Measurements from ENCODE around the gene PLB1. TPM values are rescaled to one million over a fixed set of nuclear protein-coding genes. Genes with fewer than 3 reads are reported as not detected.

PLB1 gene
- total RNA-seq, 2 experiments from 2014 or later, result 0.74 to 1.1 TPM

DNA sequence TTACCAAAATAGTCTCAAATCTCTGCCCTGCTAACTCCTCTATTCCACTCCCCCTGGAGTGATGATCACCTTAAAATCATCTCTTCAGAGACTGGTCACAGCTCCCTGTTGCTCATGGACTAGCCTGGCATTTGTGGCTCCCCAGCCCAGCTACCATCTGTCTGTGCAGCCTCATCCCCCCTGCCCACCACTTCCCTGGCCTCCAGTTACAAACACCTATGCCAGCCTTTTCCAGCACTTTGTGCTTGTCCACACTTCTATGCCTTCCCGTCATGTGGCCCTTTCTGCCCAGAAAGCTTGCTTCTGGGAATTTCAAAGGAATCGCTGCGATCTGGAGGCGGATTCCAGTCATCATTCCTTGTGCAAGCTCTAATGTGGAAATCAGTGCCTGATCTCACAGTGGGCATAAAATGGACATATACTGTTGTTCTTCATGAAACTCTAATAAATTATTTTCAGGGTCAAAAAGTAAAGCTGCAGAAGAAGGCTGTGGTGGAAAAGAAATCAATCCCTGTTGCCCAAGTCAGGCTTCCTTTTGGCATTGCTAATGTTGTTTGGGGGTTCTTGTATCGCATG is 19.4 kb downstream of the PLB1 start:
- no peak for DNase-seq
- POLR2A ChIA-PET, result no interaction called here
- H3K36me3 Mint-ChIP-seq (ENCODE audit: low read depth), result peaks cover 12% of the 10 kb centered on the region
- peaks cover 2% of the 10 kb centered on the region for H3K4me1 Mint-ChIP-seq
- H3K27me3 Mint-ChIP-seq, result peaks cover 58% of the 10 kb centered on the region
- CTCF ChIA-PET, result interaction anchor here (0.7 kb wide), 1 partner anchor 666 kb away, joined by 3 read pairs; no protein-coding TSS in a partner anchor
- H3K4me3 Mint-ChIP-seq, result no peak overlapping the region
- no peak overlapping the region for H3K27ac Mint-ChIP-seq
- peaks cover 15% of the 10 kb centered on the region for H3K9me3 Mint-ChIP-seq

DNA sequence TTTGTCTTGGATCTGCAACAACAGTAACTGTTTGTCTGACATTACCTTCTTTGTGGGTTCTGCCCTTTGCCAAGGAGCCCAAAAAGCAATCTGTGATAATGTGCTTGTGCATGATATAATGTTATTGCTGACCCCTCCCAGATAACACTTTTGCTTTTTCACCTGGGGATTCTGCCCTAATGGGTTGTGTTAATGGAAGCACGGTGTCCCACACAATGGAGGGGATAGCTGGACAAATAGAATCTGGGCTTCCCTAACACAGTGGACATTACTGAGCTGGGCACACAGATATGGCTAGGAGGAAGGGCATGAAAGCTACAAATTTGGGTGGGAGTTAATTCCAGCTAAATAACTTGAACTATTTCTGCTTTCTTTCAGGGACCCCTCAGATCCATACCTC is 20.6 kb downstream of the PLB1 start:
- H3K36me3 Mint-ChIP-seq (ENCODE audit: low read depth), result peaks cover 11% of the 10 kb centered on the region
- ChIA-PET CTCF (interaction anchor here (1.0 to 1.1 kb wide), 2 partner anchors 21 to 23 kb away, joined by 3 read pairs; no protein-coding TSS in a partner anchor), POLR2A (no interaction called here)
- peaks cover 62% of the 10 kb centered on the region for H3K27me3 Mint-ChIP-seq
- no peak for DNase-seq
- no peak overlapping the region for H3K4me3 Mint-ChIP-seq
- peaks cover 13% of the 10 kb centered on the region for H3K9me3 Mint-ChIP-seq
- H3K4me1 Mint-ChIP-seq, result peaks cover 1% of the 10 kb centered on the region
- H3K27ac Mint-ChIP-seq, result no peak overlapping the region

DNA sequence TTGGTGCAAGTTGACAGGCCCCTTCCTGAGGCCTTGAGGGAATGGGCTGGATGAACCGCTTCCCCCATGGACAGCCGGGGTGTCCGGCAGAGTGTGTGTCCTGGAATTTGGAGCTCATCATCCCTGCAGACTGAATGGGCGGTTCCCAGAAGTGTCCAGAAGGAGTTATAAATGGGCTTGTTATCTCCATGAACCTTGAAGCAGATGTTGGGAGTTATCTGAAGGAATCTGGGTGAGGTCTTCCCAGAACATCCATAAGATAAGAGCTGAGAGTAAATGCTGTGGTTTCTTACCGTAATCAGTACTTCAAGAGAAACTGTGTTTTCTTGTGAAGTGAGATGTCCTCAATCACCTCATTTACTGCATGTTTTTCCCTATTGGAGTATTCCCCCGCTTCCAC is 21.1 kb downstream of the PLB1 start:
- POLR2A ChIA-PET, result no interaction called here
- Mint-ChIP-seq H3K4me1 (no peaks in the 10 kb centered on the region), H3K4me3 (no peak overlapping the region), H3K36me3 (ENCODE audit: low read depth) (peaks cover 9% of the 10 kb centered on the region), H3K9me3 (peaks cover 10% of the 10 kb centered on the region), H3K27ac (no peak overlapping the region), H3K27me3 (peaks cover 64% of the 10 kb centered on the region)
- CTCF ChIA-PET, result interaction anchor here (1.0 to 1.1 kb wide), 2 partner anchors 22 to 23 kb away, joined by 3 read pairs; no protein-coding TSS in a partner anchor
- DNase-seq, result no peak

DNA sequence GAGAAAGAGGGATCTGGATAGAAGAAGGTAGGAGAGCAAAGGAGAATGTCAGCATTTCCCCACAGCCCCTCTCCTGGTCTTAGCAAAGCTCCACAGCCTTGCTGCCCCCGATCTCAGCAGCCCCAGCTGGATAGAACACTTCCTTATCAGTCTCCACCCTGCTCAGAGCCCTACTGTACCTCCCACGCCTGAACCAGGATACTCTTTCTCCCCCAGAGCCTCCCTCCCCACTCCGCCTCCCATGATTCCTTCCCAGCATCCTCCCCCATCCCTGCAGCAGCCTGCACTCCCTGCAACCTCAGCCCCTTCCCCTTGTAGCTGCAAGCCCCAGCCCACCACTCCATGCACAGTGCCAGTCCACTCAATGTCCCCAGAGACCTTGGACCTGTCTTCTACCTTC is 25.8 kb downstream of the PLB1 start:
- H3K36me3 Mint-ChIP-seq (ENCODE audit: low read depth), result no peaks in the 10 kb centered on the region
- H3K4me1 Mint-ChIP-seq, result no peaks in the 10 kb centered on the region
- no peak for DNase-seq
- POLR2A ChIA-PET, result no interaction called here
- H3K9me3 Mint-ChIP-seq, result no peaks in the 10 kb centered on the region
- H3K27ac Mint-ChIP-seq, result no peak overlapping the region
- no peak overlapping the region for H3K4me3 Mint-ChIP-seq
- CTCF ChIA-PET, result no interaction called here
- peaks cover 60% of the 10 kb centered on the region for H3K27me3 Mint-ChIP-seq

DNA sequence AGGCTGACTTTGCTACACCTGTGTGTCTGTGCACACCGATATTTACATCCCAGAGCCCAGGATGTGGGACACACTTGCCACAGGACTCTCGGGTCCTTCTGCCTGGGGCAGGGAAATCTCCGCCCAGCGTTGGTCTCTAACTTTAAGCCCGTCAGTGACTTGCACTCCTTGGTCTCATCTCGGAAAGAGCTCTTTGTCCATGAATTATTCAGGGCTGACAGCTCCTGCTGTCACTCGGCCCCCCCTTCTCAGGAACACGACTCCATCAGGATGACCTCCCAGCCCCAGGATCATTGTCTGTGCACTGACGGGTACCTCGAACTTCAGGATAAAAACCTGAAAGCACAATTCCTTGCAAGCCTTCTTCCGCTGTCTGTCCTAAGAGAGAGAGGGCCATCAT is 26.6 kb downstream of the PLB1 start:
- Mint-ChIP-seq H3K36me3 (ENCODE audit: low read depth) (no peaks in the 10 kb centered on the region), H3K9me3 (no peaks in the 10 kb centered on the region), H3K4me1 (no peaks in the 10 kb centered on the region), H3K27me3 (peaks cover 59% of the 10 kb centered on the region), H3K4me3 (no peak overlapping the region), H3K27ac (no peak overlapping the region)
- POLR2A ChIA-PET, result no interaction called here
- CTCF ChIA-PET, result interaction anchor here (0.6 kb wide), 1 partner anchor 678 kb away, joined by 3 read pairs; no protein-coding TSS in a partner anchor
- DNase-seq, result no peak

DNA sequence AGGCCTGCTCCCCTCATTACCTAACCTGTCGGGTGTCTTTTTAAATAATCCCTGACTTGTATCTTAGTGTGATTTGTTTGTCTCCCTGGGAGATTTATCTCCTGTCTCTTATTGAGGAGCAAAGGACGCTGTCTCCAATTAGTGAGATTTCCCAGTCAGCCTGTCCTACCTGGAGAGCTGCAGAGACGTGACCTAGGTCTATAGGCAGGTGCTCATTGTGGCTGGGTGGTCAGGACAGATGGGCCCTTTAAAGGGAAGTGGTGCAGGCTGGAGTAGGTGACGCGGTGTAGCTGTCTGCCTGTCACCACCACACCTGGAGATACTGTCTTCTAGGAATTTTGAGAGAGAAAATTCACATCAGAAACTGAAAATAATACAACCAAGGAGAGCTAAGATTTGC is 28.0 kb downstream of the PLB1 start:
- DNase-seq, result no peak
- ChIA-PET CTCF (interaction anchor here (0.5 to 1.4 kb wide), 2 partner anchors 11 to 12 kb away, joined by 3 to 4 read pairs; no protein-coding TSS in a partner anchor), POLR2A (no interaction called here)
- H3K4me3 Mint-ChIP-seq, result no peak overlapping the region
- no peaks in the 10 kb centered on the region for H3K4me1 Mint-ChIP-seq
- H3K36me3 Mint-ChIP-seq (ENCODE audit: low read depth), result no peaks in the 10 kb centered on the region
- H3K27me3 Mint-ChIP-seq, result peaks cover 49% of the 10 kb centered on the region
- H3K9me3 Mint-ChIP-seq, result no peaks in the 10 kb centered on the region
- H3K27ac Mint-ChIP-seq, result no peak overlapping the region

DNA sequence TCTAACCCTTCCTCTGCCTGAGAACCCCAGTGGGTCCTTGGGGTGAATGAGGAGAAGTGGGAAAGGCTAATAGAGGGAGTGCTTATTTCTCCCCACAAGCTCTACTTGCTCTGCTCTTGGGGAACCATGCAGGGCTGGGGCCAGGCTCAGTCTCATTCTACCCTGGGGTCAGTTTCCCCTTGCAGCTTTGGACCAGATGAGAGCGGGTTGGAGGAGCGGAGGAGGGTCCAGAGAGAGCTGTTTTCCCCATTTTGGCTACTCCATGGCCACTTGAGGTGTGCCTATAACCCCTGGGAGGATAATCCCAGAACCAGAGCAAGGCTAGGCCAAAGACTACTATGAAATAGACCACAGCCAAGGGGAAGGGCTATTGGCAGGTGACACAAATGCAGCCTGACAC is 29.6 kb downstream of the PLB1 start:
- H3K9me3 Mint-ChIP-seq, result no peaks in the 10 kb centered on the region
- POLR2A ChIA-PET, result no interaction called here

DNA sequence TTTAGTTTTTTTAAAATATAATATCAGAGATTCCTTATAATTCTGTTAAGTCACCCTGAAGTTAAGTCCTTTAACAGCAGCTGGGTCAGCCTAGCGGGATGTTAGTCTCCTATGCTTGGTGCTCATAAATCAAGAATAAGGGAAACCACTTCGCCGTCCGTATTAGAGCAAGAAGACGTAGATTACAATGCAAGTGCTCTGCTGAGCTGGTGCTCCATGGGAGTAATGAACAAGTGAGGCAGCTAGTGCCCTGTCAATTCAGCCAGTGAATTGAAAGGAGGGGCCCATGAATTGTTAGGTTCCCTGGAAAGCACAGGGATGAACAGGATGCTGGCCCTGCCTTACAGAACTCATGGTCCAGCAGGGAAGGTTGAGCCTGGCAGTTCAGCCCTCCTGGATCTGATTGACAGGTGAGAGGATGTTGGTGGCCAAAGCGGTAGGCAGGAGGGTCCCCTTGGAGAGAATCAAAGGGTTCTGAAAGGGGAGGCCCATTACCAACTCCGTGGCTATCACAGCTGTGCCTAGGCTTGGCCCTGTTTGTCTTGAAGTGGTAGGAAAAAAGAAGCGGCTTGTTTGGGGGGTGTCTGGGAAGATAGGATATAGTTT is 30.8 kb downstream of the PLB1 start:
- Mint-ChIP-seq H3K27ac (no peak overlapping the region), H3K4me3 (no peak overlapping the region), H3K4me1 (peaks cover 1% of the 10 kb centered on the region), H3K27me3 (peaks cover 36% of the 10 kb centered on the region), H3K36me3 (ENCODE audit: low read depth) (no peaks in the 10 kb centered on the region), H3K9me3 (no peaks in the 10 kb centered on the region)
- DNase-seq, result no peak
- POLR2A ChIA-PET, result no interaction called here
- CTCF ChIA-PET, result interaction anchor here (1.3 kb wide), 1 partner anchor 16 kb away, joined by 3 read pairs; no protein-coding TSS in a partner anchor

More for the DNA sequence above, 29.6 kb downstream of the PLB1 start:
- Mint-ChIP-seq H3K4me1 (peaks cover 1% of the 10 kb centered on the region), H3K27me3 (peaks cover 41% of the 10 kb centered on the region), H3K4me3 (no peak overlapping the region), H3K36me3 (ENCODE audit: low read depth) (no peaks in the 10 kb centered on the region), H3K27ac (no peak overlapping the region)
- no peak for DNase-seq
- CTCF ChIA-PET, result interaction anchor here (1.3 kb wide), 1 partner anchor 17 kb away, joined by 3 read pairs; no protein-coding TSS in a partner anchor

DNA sequence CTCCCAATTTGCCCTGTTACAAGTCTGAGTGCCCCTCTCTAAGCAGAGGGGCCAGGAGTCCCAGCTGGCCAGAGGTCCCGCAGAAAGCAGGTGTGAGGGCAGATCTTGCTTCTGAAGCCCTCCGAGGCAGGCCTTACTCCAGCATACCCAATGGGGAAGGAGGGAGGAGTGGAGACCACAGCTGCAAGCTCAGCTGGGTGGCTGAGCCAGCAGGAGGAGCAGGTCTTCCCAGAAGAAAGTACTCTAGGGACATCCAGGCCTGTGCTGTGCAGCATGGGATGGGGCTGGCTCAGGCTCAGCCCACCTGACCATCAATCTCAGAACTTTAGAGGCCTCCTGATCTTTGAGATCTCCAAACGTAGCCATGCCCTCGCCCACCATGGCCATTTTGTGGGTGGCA is 31.3 kb downstream of the PLB1 start:
- H3K27ac Mint-ChIP-seq, result no peak overlapping the region
- H3K9me3 Mint-ChIP-seq, result no peaks in the 10 kb centered on the region
- peaks cover 5% of the 10 kb centered on the region for H3K4me1 Mint-ChIP-seq
- DNase-seq, result no peak
- ChIA-PET CTCF (no interaction called here), POLR2A (no interaction called here)
- no peaks in the 10 kb centered on the region for H3K36me3 Mint-ChIP-seq (ENCODE audit: low read depth)
- H3K4me3 Mint-ChIP-seq, result no peak overlapping the region
- peaks cover 34% of the 10 kb centered on the region for H3K27me3 Mint-ChIP-seq

DNA sequence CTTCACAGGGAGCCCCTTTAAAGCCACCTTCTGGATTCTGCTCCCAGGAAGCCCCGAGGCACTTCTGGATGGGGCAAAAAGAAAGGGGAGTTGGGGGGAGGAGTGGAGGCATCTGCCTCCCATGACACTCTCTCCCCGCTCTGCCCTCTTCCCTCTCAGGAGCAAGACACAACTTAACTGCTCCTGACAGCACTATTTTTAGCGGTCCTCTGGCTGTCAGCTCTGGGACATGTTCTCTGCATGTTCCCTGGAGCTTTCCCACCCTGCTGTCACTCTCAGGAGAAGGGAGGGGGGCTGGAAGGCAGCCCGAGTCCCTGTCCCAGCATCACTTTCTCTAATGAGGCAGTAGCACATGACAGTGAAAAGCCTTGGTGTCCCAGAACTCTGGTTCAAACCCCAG is 32.3 kb downstream of the PLB1 start:
- no peaks in the 10 kb centered on the region for H3K9me3 Mint-ChIP-seq
- H3K4me3 Mint-ChIP-seq, result no peak overlapping the region
- ChIA-PET POLR2A (interaction anchor here (0.6 kb wide), 1 partner anchor 11 kb away, joined by 3 read pairs; no protein-coding TSS in a partner anchor), CTCF (no interaction called here)
- no peak overlapping the region for H3K27ac Mint-ChIP-seq
- no peaks in the 10 kb centered on the region for H3K36me3 Mint-ChIP-seq (ENCODE audit: low read depth)
- peaks cover 5% of the 10 kb centered on the region for H3K4me1 Mint-ChIP-seq
- DNase-seq, result no peak
- peaks cover 31% of the 10 kb centered on the region for H3K27me3 Mint-ChIP-seq

DNA sequence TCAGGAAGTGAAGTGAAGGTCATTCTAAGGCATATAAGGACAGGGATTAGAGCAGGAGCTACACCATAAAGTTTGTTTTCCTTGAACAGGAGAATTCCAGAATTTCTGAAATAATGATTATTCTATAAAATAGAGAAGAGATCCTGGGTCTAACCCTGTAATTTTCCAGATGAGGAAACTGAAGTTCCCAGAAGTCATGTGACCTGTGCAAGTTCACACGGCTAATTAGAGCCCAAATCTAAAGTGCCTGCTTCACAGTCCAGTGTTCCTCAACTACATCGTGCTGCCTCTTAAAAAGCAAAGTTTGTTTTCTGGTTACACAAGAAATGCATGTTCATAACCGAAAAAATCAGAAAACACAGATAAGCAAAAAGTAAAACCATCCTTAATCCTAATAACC is 34.9 kb downstream of the PLB1 start:
- no peak overlapping the region for H3K27ac Mint-ChIP-seq
- H3K36me3 Mint-ChIP-seq (ENCODE audit: low read depth), result no peaks in the 10 kb centered on the region
- peaks cover 5% of the 10 kb centered on the region for H3K4me1 Mint-ChIP-seq
- ChIA-PET POLR2A (no interaction called here), CTCF (interaction anchor here (1.0 to 2.4 kb wide), 2 partner anchors 14 to 38 kb away, joined by 3 to 5 read pairs; no protein-coding TSS in a partner anchor)
- no peak for DNase-seq
- H3K27me3 Mint-ChIP-seq, result peaks cover 22% of the 10 kb centered on the region
- H3K9me3 Mint-ChIP-seq, result no peaks in the 10 kb centered on the region
- H3K4me3 Mint-ChIP-seq, result no peak overlapping the region

DNA sequence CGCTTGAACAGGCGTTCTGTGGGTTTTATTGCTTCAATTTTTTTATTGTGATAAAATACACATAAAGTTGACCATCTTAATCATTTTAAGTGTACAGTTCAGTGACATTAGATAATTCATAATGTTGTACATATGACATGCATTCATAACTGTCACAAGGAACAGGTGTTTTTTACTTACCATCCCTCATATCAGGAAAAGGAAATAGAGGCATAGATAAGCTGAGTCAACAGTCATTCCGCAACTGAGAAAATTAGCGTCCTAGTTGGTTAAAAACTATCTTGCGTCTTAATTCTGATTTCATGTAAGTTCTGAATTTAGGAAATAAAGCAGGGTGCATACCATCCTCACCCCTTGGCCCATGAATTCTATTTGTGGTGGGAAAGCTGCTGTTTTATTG is 36.5 kb downstream of the PLB1 start:
- Mint-ChIP-seq H3K27ac (no peak overlapping the region), H3K9me3 (no peaks in the 10 kb centered on the region), H3K27me3 (peaks cover 19% of the 10 kb centered on the region), H3K4me1 (peaks cover 5% of the 10 kb centered on the region), H3K36me3 (ENCODE audit: low read depth) (no peaks in the 10 kb centered on the region), H3K4me3 (no peak overlapping the region)
- DNase-seq, result no peak
- ChIA-PET CTCF (no interaction called here), POLR2A (no interaction called here)

DNA sequence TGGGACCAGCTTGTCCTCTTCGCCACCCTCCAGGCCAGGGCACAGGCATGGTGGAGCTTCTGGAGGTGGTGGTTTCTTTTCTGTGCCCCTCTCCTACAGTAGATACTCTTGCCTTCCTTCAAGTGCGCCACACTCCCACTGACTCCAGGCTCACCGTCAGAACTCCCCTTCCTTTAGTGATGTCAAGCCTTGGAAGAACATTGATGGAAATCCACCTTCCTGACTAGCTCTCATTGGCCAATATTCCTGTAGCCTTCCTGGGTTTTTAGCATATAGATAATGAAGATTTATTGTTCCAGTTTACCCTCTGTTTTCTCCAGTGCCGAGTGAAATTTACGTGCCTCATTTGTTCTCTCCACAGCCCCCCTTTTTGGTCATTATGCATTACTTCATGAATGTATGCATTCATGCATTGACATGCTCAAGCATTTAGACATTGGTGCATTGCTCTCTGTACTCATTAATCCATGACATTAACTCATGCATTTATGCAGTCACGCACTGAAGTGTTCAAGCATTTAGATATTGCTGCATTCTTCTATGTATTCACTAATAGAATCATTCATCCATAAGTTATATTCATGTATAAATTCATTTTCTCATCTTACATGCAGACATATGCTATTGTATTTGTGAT is 37.3 kb downstream of the PLB1 start:
- DNase-seq, result no peak
- Mint-ChIP-seq H3K27ac (no peak overlapping the region), H3K9me3 (no peaks in the 10 kb centered on the region), H3K27me3 (peaks cover 19% of the 10 kb centered on the region), H3K36me3 (ENCODE audit: low read depth) (no peaks in the 10 kb centered on the region), H3K4me3 (no peak overlapping the region), H3K4me1 (peaks cover 5% of the 10 kb centered on the region)
- ChIA-PET CTCF (no interaction called here), POLR2A (no interaction called here)
